ENCODE data around the gene MARS1.

The MARS1 gene

GRCh38 chr12:57458665-57459054, 29.2 kb upstream of the MARS1 start:
- no peak for DNase-seq (ENCODE audit: low read depth)

- peak; percentile 90 for DNase-seq (ENCODE audit: low read depth)
These were observed 28.7 kb upstream of the MARS1 start for GRCh38 chr12:57459055-57459749.

- DNase-seq (ENCODE audit: low read depth), result no peak
These were observed 28.0 kb upstream of the MARS1 start, which contains the start of gene GLI1 for GRCh38 chr12:57459750-57460467. TSS of gene GLI1 (plus strand) at chr12:57459785. CDS start at chr12:57463692, 3,907 bp downstream.

GRCh38 chr12:57460468-57460784, 27.4 kb upstream of the MARS1 start:
- DNase-seq (ENCODE audit: low read depth), result no peak

- DNase-seq (ENCODE audit: low read depth), result no peak
These were observed 27.0 kb upstream of the MARS1 start for GRCh38 chr12:57460841-57461275.

GRCh38 chr12:57461276-57461916, 26.5 kb upstream of the MARS1 start:
- DNase-seq (ENCODE audit: low read depth), result no peak

- no peak for DNase-seq (ENCODE audit: low read depth)
These were observed 26.0 kb upstream of the MARS1 start for GRCh38 chr12:57461917-57462250.

DNA sequence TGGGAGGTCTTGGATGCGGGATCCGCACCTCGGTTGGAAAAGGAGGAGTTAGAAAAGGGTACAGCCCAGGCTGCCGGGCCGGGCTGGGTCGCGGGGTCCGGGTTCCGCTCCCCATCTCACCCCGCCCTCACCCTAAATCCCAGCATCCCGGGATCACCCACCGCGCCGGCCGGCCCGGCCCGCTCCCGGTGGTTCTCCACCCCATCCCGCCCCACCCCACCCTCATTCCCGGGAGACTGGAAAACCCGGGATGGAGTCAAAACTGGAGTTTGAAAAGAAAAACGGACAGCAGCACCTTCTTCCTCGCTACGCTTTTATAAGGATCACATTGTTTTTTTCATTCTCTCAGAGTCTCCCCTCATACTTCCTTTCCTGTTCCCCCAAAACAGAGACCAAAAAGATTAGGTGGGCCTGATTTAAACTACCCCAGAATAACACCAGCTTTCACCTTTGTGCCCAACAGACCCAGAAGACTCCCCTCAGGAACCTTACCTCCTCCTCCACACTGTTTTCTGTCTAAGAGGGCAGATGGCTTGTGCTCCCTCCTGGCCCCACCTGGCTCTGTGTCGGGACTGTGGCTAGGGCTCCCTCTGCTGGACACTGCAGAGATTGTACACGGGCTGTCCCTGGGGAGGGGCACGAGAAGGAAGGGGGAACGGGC, 25.5 kb upstream of the MARS1 start:
- peak; percentile 78 for DNase-seq (ENCODE audit: low read depth)

DNA sequence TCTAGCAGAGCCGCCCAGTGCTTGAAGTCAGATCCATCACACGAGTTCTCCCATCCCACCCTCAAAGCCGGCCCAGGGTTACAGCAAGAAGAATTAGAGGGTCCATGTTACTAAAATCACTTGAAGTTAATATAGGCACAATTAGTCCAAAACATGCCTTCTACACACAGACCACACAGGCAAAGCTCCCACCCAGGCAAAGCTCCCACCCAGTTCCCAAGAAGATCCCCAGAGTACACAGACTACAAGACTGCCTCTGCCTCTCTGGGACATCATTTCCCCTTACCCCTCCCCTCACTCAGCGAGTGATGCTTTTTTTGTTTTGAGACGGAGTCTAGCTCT, 25.0 kb upstream of the MARS1 start:
- DNase-seq (ENCODE audit: low read depth), result no peak

DNA sequence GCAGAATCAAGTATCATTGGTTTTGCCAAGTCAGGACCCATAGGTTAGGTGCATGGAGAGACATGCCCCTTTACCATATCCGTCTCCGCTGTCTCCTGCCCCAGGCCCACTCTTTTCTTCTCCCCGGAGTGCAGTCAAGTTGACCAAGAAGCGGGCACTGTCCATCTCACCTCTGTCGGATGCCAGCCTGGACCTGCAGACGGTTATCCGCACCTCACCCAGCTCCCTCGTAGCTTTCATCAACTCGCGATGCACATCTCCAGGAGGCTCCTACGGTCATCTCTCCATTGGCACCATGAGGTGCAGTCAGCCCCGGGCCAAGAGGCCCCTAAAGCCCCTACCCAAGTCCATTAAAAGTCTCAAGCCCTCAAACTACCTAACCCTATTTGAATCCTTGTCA, 23.3 kb upstream of the MARS1 start:
- DNase-seq (ENCODE audit: low read depth), result no peak

- no peak for DNase-seq (ENCODE audit: low read depth)
These were observed 22.7 kb upstream of the MARS1 start for GRCh38 chr12:57465030-57465746.

GRCh38 chr12:57465747-57466505, 21.9 kb upstream of the MARS1 start:
- no peak for DNase-seq (ENCODE audit: low read depth)

DNA sequence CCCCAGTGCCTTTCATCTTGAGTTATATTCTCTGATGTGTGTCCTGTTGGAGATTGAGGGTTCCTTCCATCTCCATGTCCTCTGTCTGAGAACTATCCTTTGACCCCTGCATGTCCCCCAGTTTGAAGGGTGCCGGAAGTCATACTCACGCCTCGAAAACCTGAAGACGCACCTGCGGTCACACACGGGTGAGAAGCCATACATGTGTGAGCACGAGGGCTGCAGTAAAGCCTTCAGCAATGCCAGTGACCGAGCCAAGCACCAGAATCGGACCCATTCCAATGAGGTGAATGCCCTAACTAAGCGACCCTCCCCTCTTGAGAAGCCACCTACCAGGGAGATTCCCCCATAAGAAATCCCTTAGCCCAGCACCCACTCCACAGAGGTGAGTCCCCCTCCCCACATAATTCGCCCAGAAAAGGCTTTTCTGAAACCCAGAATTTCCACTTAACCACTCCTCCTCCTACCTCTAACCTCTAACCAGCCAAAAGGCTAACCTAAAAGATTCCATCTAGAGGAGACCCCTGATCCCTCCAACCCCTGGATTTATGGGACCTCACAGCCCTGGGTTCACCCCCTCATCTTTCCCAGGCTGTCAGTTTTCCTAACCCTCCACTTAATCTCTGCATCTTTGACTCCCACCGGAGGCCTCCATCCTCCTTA, 20.5 kb upstream of the MARS1 start:
- no peak for DNase-seq (ENCODE audit: low read depth)

DNA sequence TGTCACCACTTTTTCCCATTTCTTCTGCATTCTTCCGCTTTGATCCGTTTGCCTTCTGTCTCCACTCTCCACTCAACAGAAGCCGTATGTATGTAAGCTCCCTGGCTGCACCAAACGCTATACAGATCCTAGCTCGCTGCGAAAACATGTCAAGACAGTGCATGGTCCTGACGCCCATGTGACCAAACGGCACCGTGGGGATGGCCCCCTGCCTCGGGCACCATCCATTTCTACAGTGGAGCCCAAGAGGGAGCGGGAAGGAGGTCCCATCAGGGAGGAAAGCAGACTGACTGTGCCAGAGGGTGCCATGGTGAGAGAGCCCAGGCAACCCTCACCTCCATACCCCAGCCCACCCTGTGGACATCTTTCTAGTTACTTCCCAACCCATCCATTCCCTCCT, 20.0 kb upstream of the MARS1 start:
- DNase-seq (ENCODE audit: low read depth), result no peak

- DNase-seq (ENCODE audit: low read depth), result no peak
These were observed 18.3 kb upstream of the MARS1 start for GRCh38 chr12:57469296-57470164.

DNA sequence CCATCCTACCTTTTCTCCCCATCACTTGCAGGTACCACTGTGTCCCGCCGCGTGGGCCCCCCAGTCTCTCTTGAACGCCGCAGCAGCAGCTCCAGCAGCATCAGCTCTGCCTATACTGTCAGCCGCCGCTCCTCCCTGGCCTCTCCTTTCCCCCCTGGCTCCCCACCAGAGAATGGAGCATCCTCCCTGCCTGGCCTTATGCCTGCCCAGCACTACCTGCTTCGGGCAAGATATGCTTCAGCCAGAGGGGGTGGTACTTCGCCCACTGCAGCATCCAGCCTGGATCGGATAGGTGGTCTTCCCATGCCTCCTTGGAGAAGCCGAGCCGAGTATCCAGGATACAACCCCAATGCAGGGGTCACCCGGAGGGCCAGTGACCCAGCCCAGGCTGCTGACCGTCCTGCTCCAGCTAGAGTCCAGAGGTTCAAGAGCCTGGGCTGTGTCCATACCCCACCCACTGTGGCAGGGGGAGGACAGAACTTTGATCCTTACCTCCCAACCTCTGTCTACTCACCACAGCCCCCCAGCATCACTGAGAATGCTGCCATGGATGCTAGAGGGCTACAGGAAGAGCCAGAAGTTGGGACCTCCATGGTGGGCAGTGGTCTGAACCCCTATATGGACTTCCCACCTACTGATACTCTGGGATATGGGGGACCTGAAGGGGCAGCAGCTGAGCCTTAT, 17.4 kb upstream of the MARS1 start:
- no peak for DNase-seq (ENCODE audit: low read depth)

DNA sequence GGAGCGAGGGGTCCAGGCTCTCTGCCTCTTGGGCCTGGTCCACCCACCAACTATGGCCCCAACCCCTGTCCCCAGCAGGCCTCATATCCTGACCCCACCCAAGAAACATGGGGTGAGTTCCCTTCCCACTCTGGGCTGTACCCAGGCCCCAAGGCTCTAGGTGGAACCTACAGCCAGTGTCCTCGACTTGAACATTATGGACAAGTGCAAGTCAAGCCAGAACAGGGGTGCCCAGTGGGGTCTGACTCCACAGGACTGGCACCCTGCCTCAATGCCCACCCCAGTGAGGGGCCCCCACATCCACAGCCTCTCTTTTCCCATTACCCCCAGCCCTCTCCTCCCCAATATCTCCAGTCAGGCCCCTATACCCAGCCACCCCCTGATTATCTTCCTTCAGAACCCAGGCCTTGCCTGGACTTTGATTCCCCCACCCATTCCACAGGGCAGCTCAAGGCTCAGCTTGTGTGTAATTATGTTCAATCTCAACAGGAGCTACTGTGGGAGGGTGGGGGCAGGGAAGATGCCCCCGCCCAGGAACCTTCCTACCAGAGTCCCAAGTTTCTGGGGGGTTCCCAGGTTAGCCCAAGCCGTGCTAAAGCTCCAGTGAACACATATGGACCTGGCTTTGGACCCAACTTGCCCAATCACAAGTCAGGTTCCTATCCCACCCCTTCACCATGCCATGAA, 16.8 kb upstream of the MARS1 start:
- DNase-seq (ENCODE audit: low read depth), result no peak

GRCh38 chr12:57471661-57472060, 16.2 kb upstream of the MARS1 start:
- DNase-seq (ENCODE audit: low read depth), result no peak

DNA sequence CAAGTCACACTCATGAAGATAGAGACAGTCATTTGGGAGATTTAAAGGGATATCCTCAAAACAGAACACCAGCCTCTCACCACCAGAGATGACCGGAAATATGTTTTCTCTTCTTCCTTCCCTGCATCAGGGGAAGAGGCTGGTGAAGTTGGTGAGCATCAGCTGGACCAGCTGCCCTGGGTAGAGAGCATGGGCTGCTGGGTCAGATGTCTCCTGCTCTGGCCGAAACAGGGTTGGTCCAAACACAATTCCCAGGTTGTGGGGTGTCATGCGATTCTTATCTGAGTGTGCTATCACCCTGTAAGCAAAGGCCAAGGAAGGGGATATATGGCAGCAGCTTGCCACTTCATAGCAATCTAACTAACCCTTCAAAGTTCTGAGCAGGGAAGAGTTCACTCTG, 15.5 kb upstream of the MARS1 start:
- DNase-seq (ENCODE audit: low read depth), result no peak
